GM12864 (cell line): ENCODE results near the gene LRIG3.
"Not testable (repeated sequence)": the region's sequence is repeated elsewhere in the genome, so short reads cannot be mapped to it uniquely, and the experiment has no call there.

Experiments
- DNase-seq: peaks from one replicate; pipeline ENCODE4 v3.0.0-alpha.2; 2011; ENCODE audit warnings: low read depth
- H3K4me3 ChIP-seq: 2 replicates; pipeline ENCODE4 v1.5.1; 2011; ENCODE audit warnings: mild to moderate bottlenecking, low read depth, low read length, control low read depth
- TF ChIP-seq, protein P1 (sequence below): IDR thresholded peaks from 2 replicates; pipeline ENCODE4 v1.5.1; 2011; ENCODE audit warnings: low read depth, mild to moderate bottlenecking, moderate library complexity, low read length, control low read depth, inconsistent platforms; ENCODE audit errors: missing control alignments

The LRIG3 gene

DNA sequence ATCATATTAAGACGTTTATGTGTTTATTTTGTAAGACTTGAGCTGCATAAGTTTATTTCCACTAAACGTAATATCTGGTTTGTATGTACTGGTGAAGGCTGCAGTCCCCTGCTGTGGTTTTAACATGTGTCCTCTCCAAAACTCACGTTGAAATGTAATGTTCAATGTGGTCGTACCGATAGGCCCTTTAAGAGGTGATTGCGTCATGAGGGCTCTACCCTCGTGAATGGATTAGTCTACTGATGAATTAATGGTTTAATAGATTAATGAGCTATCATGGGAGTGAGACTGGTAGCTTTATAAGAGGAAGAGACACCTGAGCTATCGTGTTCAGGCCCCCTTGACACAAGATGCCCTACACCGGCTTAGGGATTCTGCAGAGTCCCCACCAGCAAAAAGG, 14.9 kb downstream of the LRIG3 start:
- no peak overlapping the region for H3K4me3 ChIP-seq
- DNase-seq, result no peak
- TF ChIP-seq, protein P1, sequence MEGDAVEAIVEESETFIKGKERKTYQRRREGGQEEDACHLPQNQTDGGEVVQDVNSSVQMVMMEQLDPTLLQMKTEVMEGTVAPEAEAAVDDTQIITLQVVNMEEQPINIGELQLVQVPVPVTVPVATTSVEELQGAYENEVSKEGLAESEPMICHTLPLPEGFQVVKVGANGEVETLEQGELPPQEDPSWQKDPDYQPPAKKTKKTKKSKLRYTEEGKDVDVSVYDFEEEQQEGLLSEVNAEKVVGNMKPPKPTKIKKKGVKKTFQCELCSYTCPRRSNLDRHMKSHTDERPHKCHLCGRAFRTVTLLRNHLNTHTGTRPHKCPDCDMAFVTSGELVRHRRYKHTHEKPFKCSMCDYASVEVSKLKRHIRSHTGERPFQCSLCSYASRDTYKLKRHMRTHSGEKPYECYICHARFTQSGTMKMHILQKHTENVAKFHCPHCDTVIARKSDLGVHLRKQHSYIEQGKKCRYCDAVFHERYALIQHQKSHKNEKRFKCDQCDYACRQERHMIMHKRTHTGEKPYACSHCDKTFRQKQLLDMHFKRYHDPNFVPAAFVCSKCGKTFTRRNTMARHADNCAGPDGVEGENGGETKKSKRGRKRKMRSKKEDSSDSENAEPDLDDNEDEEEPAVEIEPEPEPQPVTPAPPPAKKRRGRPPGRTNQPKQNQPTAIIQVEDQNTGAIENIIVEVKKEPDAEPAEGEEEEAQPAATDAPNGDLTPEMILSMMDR, result no peak

- not testable (repeated sequence) for DNase-seq, H3K4me3 ChIP-seq
Observed at GRCh38 chr12:58902726-58903125, 17.6 kb downstream of the LRIG3 start.

DNA sequence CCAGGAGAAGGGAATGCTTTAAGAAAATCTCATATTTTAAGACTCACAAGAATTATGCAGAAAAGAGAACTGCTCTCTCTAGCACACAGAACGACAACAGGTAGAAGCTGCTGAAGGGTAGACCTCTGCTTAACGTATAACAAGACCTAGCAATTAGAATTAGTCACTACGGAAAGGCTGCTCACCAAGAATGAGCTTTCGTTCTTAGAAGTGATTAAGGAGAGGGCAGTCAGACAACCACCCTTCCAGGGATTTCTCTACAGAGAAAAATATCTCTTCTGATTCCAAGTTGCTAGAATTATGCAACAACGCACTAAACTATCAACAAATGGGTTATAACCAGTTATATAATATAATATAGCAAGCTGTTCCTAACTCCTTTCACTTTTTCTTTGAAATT, 18.6 kb downstream of the LRIG3 start:
- no peak overlapping the region for H3K4me3 ChIP-seq
- TF ChIP-seq, protein P1, result no peak
- no peak for DNase-seq

- no peak overlapping the region for H3K4me3 ChIP-seq
- no peak for DNase-seq
- TF ChIP-seq, protein P1, result no peak
Observed at GRCh38 chr12:58897969-58898368, 22.3 kb downstream of the LRIG3 start.

DNA sequence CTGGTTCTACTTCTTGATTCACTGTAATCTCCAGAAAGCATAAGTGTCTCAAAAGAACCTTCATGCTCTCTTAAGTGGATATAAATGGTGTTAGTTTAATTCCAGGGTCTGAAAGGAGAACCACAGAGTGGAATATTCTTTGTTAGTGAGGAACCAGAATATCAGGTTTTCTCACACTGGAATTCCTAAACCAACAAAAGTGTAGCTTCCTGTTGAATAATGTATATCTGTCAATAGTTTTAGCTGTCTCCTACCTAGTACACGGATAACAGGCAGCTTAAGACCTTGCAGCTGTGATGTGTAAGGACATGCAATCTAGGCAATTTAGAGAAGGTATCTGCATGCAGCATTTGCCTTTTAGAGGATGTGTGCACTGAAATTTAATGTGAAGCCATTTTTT, 24.0 kb downstream of the LRIG3 start:
- no peak for DNase-seq
- TF ChIP-seq, protein P1, result no peak
- no peak overlapping the region for H3K4me3 ChIP-seq

- no peak for DNase-seq
- TF ChIP-seq, protein P1, result no peak
- H3K4me3 ChIP-seq, result no peak overlapping the region
Observed at GRCh38 chr12:58895053-58895452, 25.3 kb downstream of the LRIG3 start.

- H3K4me3 ChIP-seq, result no peak overlapping the region
- DNase-seq, result no peak
- TF ChIP-seq, protein P1, result no peak
Observed at GRCh38 chr12:58894040-58894439, 26.3 kb downstream of the LRIG3 start.

DNA sequence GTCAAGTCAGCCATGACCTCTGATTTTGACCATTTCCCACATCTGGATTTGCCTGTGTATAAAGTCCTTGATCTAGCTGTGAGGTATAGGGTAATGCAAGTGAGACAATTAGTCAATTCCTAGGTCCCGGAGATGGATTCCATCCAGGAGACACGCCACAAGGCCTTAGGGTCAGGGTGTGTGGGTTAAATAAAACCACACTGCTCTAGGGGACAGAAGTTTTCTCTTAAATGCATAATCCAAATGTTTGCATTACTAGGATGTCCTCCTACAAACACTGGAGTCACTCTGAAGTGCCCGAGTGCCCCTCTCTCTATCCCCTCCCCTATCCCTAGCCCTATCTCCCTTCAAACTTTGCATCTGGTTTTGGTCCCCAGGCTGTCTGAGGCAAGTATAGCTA, 26.8 kb downstream of the LRIG3 start:
- TF ChIP-seq, protein P1, result no peak
- no peak for DNase-seq
- H3K4me3 ChIP-seq, result no peak overlapping the region
